WERI-Rb-1 (cell line): ENCODE measurements around the gene LGALS8.

Source experiments
- DNase-seq: peaks from one replicate; pipeline ENCODE4 v3.0.0-alpha.2; 2020
- H3K27ac ChIP-seq: fragments of 250-450 bp; sonication (Bioruptor Pico); 2 replicates; pipeline ENCODE4 v1.5.1; 2020; ENCODE audit warnings: mild to moderate bottlenecking, moderate library complexity
- H3K27me3 ChIP-seq: fragments of 250-450 bp; sonication (Bioruptor Pico); 2 replicates; pipeline ENCODE4 v1.5.1; 2021; ENCODE audit warnings: mild to moderate bottlenecking, low read depth, moderate library complexity; ENCODE audit not compliant: insufficient read depth, severe bottlenecking
- H3K36me3 ChIP-seq: fragments of 250-450 bp; sonication (Bioruptor Pico); 2 replicates; pipeline ENCODE4 v1.5.1; 2020; ENCODE audit warnings: mild to moderate bottlenecking, moderate library complexity
- H3K4me3 ChIP-seq: 2 replicates; pipeline ENCODE4 v1.5.1; 2011; ENCODE audit warnings: low read depth, mild to moderate bottlenecking, control low read depth, low read length
- H3K9me3 ChIP-seq: fragments of 250-450 bp; sonication (Bioruptor Pico); 2 replicates; pipeline ENCODE4 v1.5.1; 2021; ENCODE audit warnings: mild to moderate bottlenecking, moderate library complexity; ENCODE audit not compliant: severe bottlenecking
- CTCF ChIP-seq: IDR thresholded peaks from 2 replicates; pipeline ENCODE4 v1.5.1; 2011; ENCODE audit warnings: low read depth, mild to moderate bottlenecking, control low read depth, inconsistent platforms, low read length

The LGALS8 gene

GRCh38 chr1:236522937-236523703, 662 bp upstream of the LGALS8 start:
- TF ChIP-seq CTCF: no peak
- H3K4me3 ChIP-seq: peak overlapping the region; percentile 59
- H3K27me3 ChIP-seq: no peaks in the 10 kb centered on the region
- H3K27ac ChIP-seq: peak overlapping the region; percentile 12
- no peak for DNase-seq
- H3K9me3 ChIP-seq: no peaks in the 10 kb centered on the region
- H3K36me3 ChIP-seq: peaks cover 11% of the 10 kb centered on the region

- Histone ChIP-seq H3K27ac (peak overlapping the region; percentile 12), H3K27me3 (no peaks in the 10 kb centered on the region), H3K4me3 (peak overlapping the region; percentile 59), H3K36me3 (peaks cover 11% of the 10 kb centered on the region), H3K9me3 (no peaks in the 10 kb centered on the region)
- TF ChIP-seq CTCF: no peak
- peak; percentile 61 for DNase-seq
These were observed 536 bp downstream of the LGALS8 start for GRCh38 chr1:236524142-236524894.

GRCh38 chr1:236524895-236525184, 1.1 kb downstream of the LGALS8 start:
- Histone ChIP-seq H3K27ac (no peak overlapping the region), H3K4me3 (peak overlapping the region; percentile 59)

GRCh38 chr1:236526079-236526478, 2.3 kb downstream of the LGALS8 start:
- H3K36me3 ChIP-seq: peaks cover 11% of the 10 kb centered on the region
- H3K4me3 ChIP-seq: no peak overlapping the region
- no peak for TF ChIP-seq CTCF
- H3K27me3 ChIP-seq: no peaks in the 10 kb centered on the region
- no peak for DNase-seq
- no peaks in the 10 kb centered on the region for H3K9me3 ChIP-seq
- H3K27ac ChIP-seq: no peak overlapping the region

More at GRCh38 chr1:236524895-236525184, 1.1 kb downstream of the LGALS8 start:
- no peaks in the 10 kb centered on the region for H3K9me3 ChIP-seq
- H3K36me3 ChIP-seq: peaks cover 11% of the 10 kb centered on the region
- TF ChIP-seq CTCF: no peak
- no peak for DNase-seq
- no peaks in the 10 kb centered on the region for H3K27me3 ChIP-seq

- TF ChIP-seq CTCF: no peak
- Histone ChIP-seq H3K27ac (no peak overlapping the region), H3K27me3 (no peaks in the 10 kb centered on the region), H3K4me3 (no peak overlapping the region), H3K9me3 (no peaks in the 10 kb centered on the region), H3K36me3 (peaks cover 14% of the 10 kb centered on the region)
- DNase-seq: no peak
These were observed 6.5 kb downstream of the LGALS8 start for GRCh38 chr1:236530286-236530685.
